ENCODE measurements around the gene HEG1.

Gene HEG1

GRCh38 chr3:125051715-125052581 is 3.8 kb downstream of the HEG1 start:
- peak; percentile 78 for DNase-seq
- in situ Hi-C loops (cut with MboI; ENCODE audit: low pct_unique_long_range_greater_than_20kb, low sequenced_read_pairs), result no loop called here

- in situ Hi-C loops (cut with MboI; ENCODE audit: low pct_unique_long_range_greater_than_20kb, low sequenced_read_pairs), result no loop called here
- no peak for DNase-seq
These were observed 4.6 kb downstream of the HEG1 start for GRCh38 chr3:125051205-125051604.

- in situ Hi-C loops (cut with MboI; ENCODE audit: low pct_unique_long_range_greater_than_20kb, low sequenced_read_pairs), result no loop called here
- no peak for DNase-seq
These were observed 5.2 kb downstream of the HEG1 start for GRCh38 chr3:125050488-125051090.

GRCh38 chr3:125048282-125048681 is 7.5 kb downstream of the HEG1 start:
- in situ Hi-C loops (cut with MboI; ENCODE audit: low pct_unique_long_range_greater_than_20kb, low sequenced_read_pairs), result no loop called here
- no peak for DNase-seq

- no peak for DNase-seq
- in situ Hi-C loops (cut with MboI; ENCODE audit: low pct_unique_long_range_greater_than_20kb, low sequenced_read_pairs), result no loop called here
These were observed 9.8 kb downstream of the HEG1 start for GRCh38 chr3:125045965-125046364.

GRCh38 chr3:125045194-125045593 is 10.6 kb downstream of the HEG1 start:
- in situ Hi-C loops (cut with MboI; ENCODE audit: low pct_unique_long_range_greater_than_20kb, low sequenced_read_pairs), result no loop called here
- no peak for DNase-seq

GRCh38 chr3:125043599-125044151 is 12.1 kb downstream of the HEG1 start:
- no peak for DNase-seq
- in situ Hi-C loops (cut with MboI; ENCODE audit: low pct_unique_long_range_greater_than_20kb, low sequenced_read_pairs), result no loop called here

- in situ Hi-C loops (cut with MboI; ENCODE audit: low pct_unique_long_range_greater_than_20kb, low sequenced_read_pairs), result no loop called here
- no peak for DNase-seq
These were observed 12.9 kb downstream of the HEG1 start for GRCh38 chr3:125042725-125043406.

GRCh38 chr3:125039131-125040100 is 16.4 kb downstream of the HEG1 start:
- no peak for DNase-seq
- in situ Hi-C loops (cut with MboI; ENCODE audit: low pct_unique_long_range_greater_than_20kb, low sequenced_read_pairs), result no loop called here

- in situ Hi-C loops (cut with MboI; ENCODE audit: low pct_unique_long_range_greater_than_20kb, low sequenced_read_pairs), result no loop called here
- no peak for DNase-seq
These were observed 18.2 kb downstream of the HEG1 start for GRCh38 chr3:125037498-125038150.

- in situ Hi-C loops (cut with MboI; ENCODE audit: low pct_unique_long_range_greater_than_20kb, low sequenced_read_pairs), result no loop called here
- DNase-seq, result no peak
These were observed 20.6 kb downstream of the HEG1 start for GRCh38 chr3:125035217-125035616.

GRCh38 chr3:125033616-125034015 is 22.2 kb downstream of the HEG1 start:
- no peak for DNase-seq
- in situ Hi-C loops (cut with MboI; ENCODE audit: low pct_unique_long_range_greater_than_20kb, low sequenced_read_pairs), result no loop called here

GRCh38 chr3:125033135-125033534 is 22.7 kb downstream of the HEG1 start:
- DNase-seq, result no peak
- in situ Hi-C loops (cut with MboI; ENCODE audit: low pct_unique_long_range_greater_than_20kb, low sequenced_read_pairs), result no loop called here

- in situ Hi-C loops (cut with MboI; ENCODE audit: low pct_unique_long_range_greater_than_20kb, low sequenced_read_pairs), result no loop called here
- no peak for DNase-seq
These were observed 23.1 kb downstream of the HEG1 start for GRCh38 chr3:125032683-125033082.

- DNase-seq, result peak; percentile 31
- in situ Hi-C loops (cut with MboI; ENCODE audit: low pct_unique_long_range_greater_than_20kb, low sequenced_read_pairs), result no loop called here
These were observed 23.6 kb downstream of the HEG1 start for GRCh38 chr3:125032100-125032643.

GRCh38 chr3:125031544-125031943 is 24.3 kb downstream of the HEG1 start:
- no peak for DNase-seq
- in situ Hi-C loops (cut with MboI; ENCODE audit: low pct_unique_long_range_greater_than_20kb, low sequenced_read_pairs), result no loop called here

GRCh38 chr3:125028657-125029056 is 27.1 kb downstream of the HEG1 start:
- DNase-seq, result no peak
- in situ Hi-C loops (cut with MboI; ENCODE audit: low pct_unique_long_range_greater_than_20kb, low sequenced_read_pairs), result no loop called here

- in situ Hi-C loops (cut with MboI; ENCODE audit: low pct_unique_long_range_greater_than_20kb, low sequenced_read_pairs), result no loop called here
- no peak for DNase-seq
These were observed 30.2 kb downstream of the HEG1 start for GRCh38 chr3:125025642-125026041.
